Activated CD8-positive, alpha-beta T cell treated with anti-CD3 and anti-CD28 coated beads for 36 hours (primary cell): ENCODE data around the gene ZNF532. TPM values are rescaled to one million over a fixed set of nuclear protein-coding genes. Genes with fewer than 3 reads are reported as not detected.

Experiments
- ATAC-seq: fragments of 200-7000 bp; cut with Tn5 transposase; one replicate; pipeline ENCODE4 v1.10.0; 2021; ENCODE audit warnings: mild to moderate bottlenecking, moderate library complexity
- CTCF ChIA-PET: fragments of 350-600 bp; sonication (Branson Sonifier 250); formaldehyde crosslinking; loops from one replicate; lab custom pipeline; 2021; ENCODE audit warnings: antibody characterized with exemption; lab: Charles Lee
- POLR2A ChIA-PET: fragments of 350-600 bp; sonication (Branson Sonifier 250); formaldehyde crosslinking; loops from one replicate; lab custom pipeline; 2021; ENCODE audit warnings: antibody characterized with exemption; lab: Charles Lee
- DNase-seq: peaks from one replicate; pipeline ENCODE4 v3.0.0-alpha.2; 2020
- H3K27ac Mint-ChIP-seq: one replicate; pipeline ENCODE4 v1.8.0; 2021; ENCODE audit warnings: mild to moderate bottlenecking, mixed read lengths
- H3K27me3 Mint-ChIP-seq: one replicate; pipeline ENCODE4 v1.8.0; 2021; ENCODE audit warnings: mixed read lengths
- H3K36me3 Mint-ChIP-seq: one replicate; pipeline ENCODE4 v1.8.0; 2021; ENCODE audit warnings: low read depth, mixed read lengths
- H3K4me1 Mint-ChIP-seq: one replicate; pipeline ENCODE4 v1.8.0; 2021; ENCODE audit warnings: low read depth, mixed read lengths
- H3K4me3 Mint-ChIP-seq: one replicate; pipeline ENCODE4 v1.8.0; 2021; ENCODE audit warnings: mild to moderate bottlenecking, moderate library complexity, mixed read lengths
- H3K9me3 Mint-ChIP-seq: one replicate; pipeline ENCODE4 v1.8.0; 2021; ENCODE audit warnings: mixed read lengths
- intact Hi-C: fragments of 100-400 bp; cut with micrococcal nuclease; formaldehyde crosslinking; loops from one replicate; pipeline ENCODE4 v1.10.0; 2022
- total RNA-seq, 2 experiments: library from RNA; stranded (reverse); gene quantifications; one replicate each; pipeline ENCODE4 v1.2.3, GENCODE V29; 2021
- TF ChIP-seq, protein P1 (sequence below): fragments of 200-600 bp; IDR thresholded peaks from one replicate; pipeline ENCODE4 v1.8.0; 2022; ENCODE audit warnings: antibody characterized with exemption, mild to moderate bottlenecking

Gene ZNF532
- total RNA-seq, 2 experiments from 2014 or later, result 1.3 to 1.8 TPM

DNA sequence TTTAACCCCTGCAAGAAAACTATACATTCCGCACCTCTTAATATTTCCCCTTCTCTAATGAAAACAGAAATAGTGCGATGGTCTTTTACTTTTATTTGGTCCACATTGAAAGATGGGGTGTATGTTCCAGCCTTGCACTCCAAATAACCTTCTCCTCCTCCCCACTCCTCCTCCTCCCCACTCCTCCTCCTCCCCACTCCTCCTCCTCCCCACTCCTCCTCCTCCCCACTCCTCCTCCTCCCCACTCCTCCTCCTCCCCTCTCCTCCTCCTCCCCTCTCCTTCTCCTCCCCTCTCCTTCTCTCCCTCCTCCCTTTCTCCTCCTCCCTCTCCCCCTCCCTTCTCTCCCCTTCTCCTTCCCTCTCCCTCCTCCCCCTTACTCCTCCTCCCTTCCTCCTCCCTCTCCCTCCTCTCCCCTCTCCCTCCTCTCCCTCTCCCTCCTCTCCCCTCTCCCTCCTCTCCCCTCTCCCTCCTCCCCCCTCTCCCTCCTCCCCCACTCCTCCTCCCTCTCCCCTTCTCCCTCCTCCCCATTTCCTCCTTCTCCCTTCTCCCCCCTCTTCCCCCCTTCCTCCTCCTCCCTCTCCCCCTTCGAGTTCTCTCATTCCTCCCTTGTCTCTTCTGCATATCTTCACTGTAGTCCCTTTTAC, 70.4 kb downstream of the ZNF532 start:
- Mint-ChIP-seq H3K4me1 (no peaks in the 10 kb centered on the region), H3K27ac (no peak overlapping the region), H3K9me3 (no peaks in the 10 kb centered on the region), H3K4me3 (no peak overlapping the region), H3K27me3 (peaks cover 24% of the 10 kb centered on the region), H3K36me3 (no peaks in the 10 kb centered on the region)
- ATAC-seq (no peak), DNase-seq (no peak)
- intact Hi-C loops, result no loop called here
- POLR2A ChIA-PET, result no interaction called here
- TF ChIP-seq, protein P1, sequence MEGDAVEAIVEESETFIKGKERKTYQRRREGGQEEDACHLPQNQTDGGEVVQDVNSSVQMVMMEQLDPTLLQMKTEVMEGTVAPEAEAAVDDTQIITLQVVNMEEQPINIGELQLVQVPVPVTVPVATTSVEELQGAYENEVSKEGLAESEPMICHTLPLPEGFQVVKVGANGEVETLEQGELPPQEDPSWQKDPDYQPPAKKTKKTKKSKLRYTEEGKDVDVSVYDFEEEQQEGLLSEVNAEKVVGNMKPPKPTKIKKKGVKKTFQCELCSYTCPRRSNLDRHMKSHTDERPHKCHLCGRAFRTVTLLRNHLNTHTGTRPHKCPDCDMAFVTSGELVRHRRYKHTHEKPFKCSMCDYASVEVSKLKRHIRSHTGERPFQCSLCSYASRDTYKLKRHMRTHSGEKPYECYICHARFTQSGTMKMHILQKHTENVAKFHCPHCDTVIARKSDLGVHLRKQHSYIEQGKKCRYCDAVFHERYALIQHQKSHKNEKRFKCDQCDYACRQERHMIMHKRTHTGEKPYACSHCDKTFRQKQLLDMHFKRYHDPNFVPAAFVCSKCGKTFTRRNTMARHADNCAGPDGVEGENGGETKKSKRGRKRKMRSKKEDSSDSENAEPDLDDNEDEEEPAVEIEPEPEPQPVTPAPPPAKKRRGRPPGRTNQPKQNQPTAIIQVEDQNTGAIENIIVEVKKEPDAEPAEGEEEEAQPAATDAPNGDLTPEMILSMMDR, result no peak
- CTCF ChIA-PET, result no interaction called here

DNA sequence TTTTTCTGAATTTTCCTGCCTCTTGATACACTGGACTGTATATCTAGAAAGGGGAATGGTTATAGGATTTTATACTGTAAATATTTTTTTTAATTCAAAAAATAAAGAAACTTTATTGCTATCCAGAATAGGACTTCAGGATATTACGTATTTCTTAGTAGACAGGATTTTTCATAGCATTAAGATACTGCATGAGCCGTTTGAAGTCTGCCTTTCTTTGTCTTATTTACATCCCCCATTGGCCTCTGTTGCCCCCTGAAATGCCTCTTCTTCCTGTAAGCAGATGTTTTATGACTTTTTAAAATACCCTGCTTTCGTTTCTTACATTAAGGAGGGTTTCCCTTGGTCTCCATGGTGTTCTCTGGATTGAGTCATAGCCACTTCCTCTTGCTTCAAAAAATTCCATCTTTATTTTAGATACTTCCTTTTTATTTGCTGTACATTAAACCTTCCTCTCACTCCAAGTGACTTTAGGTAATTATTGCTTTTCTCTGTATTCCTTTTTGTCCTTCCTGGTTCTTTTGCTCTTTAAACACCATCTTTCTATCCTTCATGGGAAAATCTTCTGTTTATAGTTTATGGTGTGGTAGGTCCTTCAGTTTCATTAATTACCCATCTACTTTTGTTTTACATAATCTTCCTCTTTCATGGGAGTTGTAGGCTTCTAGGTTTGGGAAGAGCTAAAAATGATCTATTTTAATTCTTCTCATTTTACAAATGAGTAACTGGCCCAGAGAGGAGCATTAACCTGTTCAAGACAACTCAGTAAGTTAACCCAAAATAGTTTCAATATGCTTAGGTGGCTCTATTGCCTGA, 72.6 kb downstream of the ZNF532 start:
- ATAC-seq (no peak), DNase-seq (no peak)
- no peak overlapping the region for H3K4me3 Mint-ChIP-seq
- no peaks in the 10 kb centered on the region for H3K4me1 Mint-ChIP-seq
- H3K27me3 Mint-ChIP-seq, result peaks cover 17% of the 10 kb centered on the region
- POLR2A ChIA-PET, result no interaction called here
- H3K9me3 Mint-ChIP-seq, result no peaks in the 10 kb centered on the region
- intact Hi-C loops, result no loop called here
- TF ChIP-seq, protein P1, result no peak
- CTCF ChIA-PET, result no interaction called here
- H3K36me3 Mint-ChIP-seq, result no peaks in the 10 kb centered on the region
- H3K27ac Mint-ChIP-seq, result no peak overlapping the region

DNA sequence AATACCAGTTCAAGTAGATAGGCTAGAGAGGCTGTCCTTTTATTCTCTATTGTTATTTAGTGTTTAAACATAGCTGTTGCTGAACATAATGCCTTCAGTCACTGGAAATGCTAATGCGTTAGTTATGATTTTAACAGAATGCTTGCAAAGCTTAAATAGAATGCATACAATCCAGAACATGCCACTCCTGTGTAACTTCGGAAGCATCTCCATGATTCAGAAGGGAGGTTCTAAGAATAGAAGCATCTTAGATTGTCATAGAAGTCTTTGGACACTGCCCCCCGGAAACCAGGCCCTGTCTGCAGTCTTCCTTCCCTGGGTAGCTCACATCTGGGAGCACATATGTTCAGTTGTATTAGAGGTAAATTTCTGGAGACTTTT, 73.2 kb downstream of the ZNF532 start:
- intact Hi-C loops, result no loop called here
- TF ChIP-seq, protein P1, result no peak
- peaks cover 17% of the 10 kb centered on the region for H3K27me3 Mint-ChIP-seq
- H3K9me3 Mint-ChIP-seq, result no peaks in the 10 kb centered on the region
- H3K36me3 Mint-ChIP-seq, result no peaks in the 10 kb centered on the region
- ChIA-PET POLR2A (no interaction called here), CTCF (no interaction called here)
- H3K4me1 Mint-ChIP-seq, result no peaks in the 10 kb centered on the region
- ATAC-seq (no peak), DNase-seq (no peak)
- H3K27ac Mint-ChIP-seq, result no peak overlapping the region
- H3K4me3 Mint-ChIP-seq, result no peak overlapping the region

DNA sequence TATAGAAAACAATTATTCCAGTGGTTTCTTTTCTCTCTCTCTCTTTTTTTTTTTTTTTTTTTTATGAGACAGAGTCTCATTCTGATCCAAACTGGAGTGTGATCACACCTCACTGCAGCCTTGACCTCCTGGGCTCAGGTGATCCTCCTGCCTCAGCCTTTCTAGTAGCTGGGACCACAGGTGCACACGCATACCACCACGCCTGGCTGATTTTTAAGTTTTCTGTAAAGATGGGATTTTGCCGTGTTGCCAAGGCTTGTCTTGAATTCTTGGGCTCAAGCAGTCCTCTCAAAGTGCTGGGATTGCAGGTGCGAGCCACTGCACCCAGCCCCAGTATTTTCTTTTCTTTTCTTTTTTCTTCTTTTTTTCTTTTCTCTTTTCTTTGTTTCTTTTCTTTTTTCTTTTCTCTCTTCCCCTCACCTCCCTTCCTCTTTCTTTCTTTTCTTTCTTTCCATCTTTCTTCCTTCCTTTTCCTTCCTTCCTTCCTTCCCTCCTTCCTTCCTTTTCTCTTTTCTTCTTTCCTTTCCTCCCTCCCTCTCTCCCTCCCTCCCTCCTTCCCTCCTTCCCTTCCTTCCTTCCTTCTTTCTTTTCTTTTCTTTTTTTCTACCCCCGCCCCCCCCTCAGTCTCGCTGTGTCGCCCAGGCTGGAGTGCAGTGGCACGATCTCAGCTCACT, 76.9 kb downstream of the ZNF532 start:
- H3K4me3 Mint-ChIP-seq, result no peak overlapping the region
- POLR2A ChIA-PET, result no interaction called here
- no peaks in the 10 kb centered on the region for H3K36me3 Mint-ChIP-seq
- TF ChIP-seq, protein P1, result no peak
- ATAC-seq (no peak), DNase-seq (no peak)
- CTCF ChIA-PET, result no interaction called here
- intact Hi-C loops, result no loop called here
- H3K4me1 Mint-ChIP-seq, result no peaks in the 10 kb centered on the region
- H3K9me3 Mint-ChIP-seq, result no peaks in the 10 kb centered on the region
- peaks cover 13% of the 10 kb centered on the region for H3K27me3 Mint-ChIP-seq
- H3K27ac Mint-ChIP-seq, result no peak overlapping the region

DNA sequence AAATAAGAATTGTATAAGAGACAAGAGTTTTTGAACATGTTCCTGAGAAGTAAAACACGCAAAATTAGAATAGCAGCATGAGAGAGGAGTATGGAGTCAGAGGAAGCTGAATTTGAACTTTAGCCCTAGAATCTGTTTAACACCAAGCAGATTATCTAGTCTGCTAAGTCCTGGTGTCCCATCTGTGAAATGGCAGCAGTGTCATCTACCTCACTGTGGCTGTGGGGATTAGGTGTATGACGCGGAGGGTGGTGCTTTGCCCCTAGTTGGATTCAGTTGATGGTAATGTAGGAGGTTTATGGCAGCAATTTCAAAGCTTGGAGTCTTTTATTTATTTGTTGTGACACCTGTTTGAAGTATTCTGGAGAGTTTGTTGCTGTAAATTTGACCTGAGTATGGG, 79.2 kb downstream of the ZNF532 start:
- intact Hi-C loops, result no loop called here
- POLR2A ChIA-PET, result no interaction called here
- CTCF ChIA-PET, result no interaction called here
- no peaks in the 10 kb centered on the region for H3K9me3 Mint-ChIP-seq
- H3K4me1 Mint-ChIP-seq, result no peaks in the 10 kb centered on the region
- TF ChIP-seq, protein P1, result no peak
- H3K36me3 Mint-ChIP-seq, result no peaks in the 10 kb centered on the region
- DNase-seq (no peak), ATAC-seq (no peak)
- no peak overlapping the region for H3K4me3 Mint-ChIP-seq
- H3K27me3 Mint-ChIP-seq, result peaks cover 8% of the 10 kb centered on the region
- H3K27ac Mint-ChIP-seq, result no peak overlapping the region
